Peyer's patch (tissue), 4 donors: ENCODE results near the gene CST3. TPM values are rescaled to one million over a fixed set of nuclear protein-coding genes. Genes with fewer than 3 reads are reported as not detected.
"Not testable (repeated sequence)": the region's sequence is repeated elsewhere in the genome, so short reads cannot be mapped to it uniquely, and the experiment has no call there.

Experiments used
- DNase-seq, 3 donors: peaks; one replicate each; pipeline ENCODE4 v3.0.0-alpha.2; 2017 to 2019
- H3K27ac ChIP-seq, 4 donors: fragments of 200-600 bp; sonication (generic); one replicate each; pipeline ENCODE4 v1.5.1; 2016 to 2019
- H3K27me3 ChIP-seq, 2 donors: fragments of 200-600 bp; sonication (generic); one replicate each; pipeline ENCODE4 v1.5.1; 2019
- H3K36me3 ChIP-seq, 3 donors: fragments of 200-600 bp; sonication (generic); one replicate each; pipeline ENCODE4 v1.5.1; 2016 to 2019
- H3K4me1 ChIP-seq, 4 donors: fragments of 200-600 bp; sonication (generic); one replicate each; pipeline ENCODE4 v1.5.1; 2016 to 2019
- H3K4me3 ChIP-seq, 4 donors: fragments of 200-600 bp; sonication (generic); 1 replicate in 3 of 4; 2 replicates in 1 of 4; pipeline ENCODE4 v1.5.1; 2016 to 2019; ENCODE audit warnings: mild to moderate bottlenecking in 1 of 4
- H3K9me3 ChIP-seq, 4 donors: fragments of 200-600 bp; sonication (generic); one replicate each; pipeline ENCODE4 v1.5.1; 2016 to 2019; ENCODE audit warnings: mild to moderate bottlenecking in 1 of 4
- POLR2A ChIP-seq, 2 donors: fragments of 450-650 bp; IDR thresholded peaks; one replicate each; pipeline ENCODE4 v1.5.1; 2017; ENCODE audit warnings: antibody characterized with exemption in 2 of 2, mild to moderate bottlenecking in 2 of 2, moderate library complexity in 2 of 2
- total RNA-seq, 4 donors: library from RNA; depleted of rRNA; stranded (reverse); fragments of >200 nt; gene quantifications; one replicate each; pipeline ENCODE4 v1.1.0, GENCODE V29; 2016
- TF ChIP-seq, protein P1 (sequence below), 6 experiments: fragments of 450-650 bp in 4 of 6; fragments of 200-600 bp in 2 of 6; sonication (generic) in 1 of 6; IDR thresholded peaks; one replicate each; pipeline ENCODE4 v1.5.1; 2017 to 2019; ENCODE audit warnings: antibody characterized with exemption in 6 of 6, mild to moderate bottlenecking in 3 of 6, moderate library complexity in 1 of 6

The CST3 gene
- total RNA-seq, 4 donors from 2014 or later = 221 to 1,587 (median 1,027) TPM

DNA sequence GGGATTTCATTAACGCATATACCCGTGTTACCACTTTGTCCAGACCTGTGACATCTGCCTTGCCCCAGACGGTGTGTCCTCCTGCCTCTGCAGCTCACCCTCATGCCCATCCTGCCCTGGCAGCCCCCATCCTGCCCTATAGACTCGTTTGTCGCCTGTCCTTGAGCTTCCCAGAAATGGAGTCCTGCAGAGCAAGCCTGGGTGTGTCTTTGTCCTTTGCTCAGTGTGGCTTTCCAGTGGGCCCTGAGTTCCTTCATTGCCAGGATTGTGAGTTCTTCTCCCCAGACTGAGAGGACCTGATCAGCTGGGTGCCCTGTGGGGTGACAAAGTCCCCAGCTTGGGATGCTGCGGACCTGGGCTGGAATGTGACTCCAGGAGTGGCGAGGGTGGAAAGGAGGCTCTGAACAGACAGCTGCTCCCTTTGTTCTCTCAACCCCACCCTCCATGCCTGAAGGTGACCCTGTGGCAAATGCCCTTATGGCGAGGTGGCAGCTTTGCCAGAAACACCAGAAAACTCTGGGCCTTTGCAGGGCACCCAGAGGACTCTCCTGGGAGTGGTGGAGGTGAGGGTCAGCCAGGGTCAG is 2.4 kb upstream of the CST3 start:
- no peak for TF ChIP-seq POLR2A (IDR thresholded peaks at IDR 0.05)
- TF ChIP-seq, protein P1, sequence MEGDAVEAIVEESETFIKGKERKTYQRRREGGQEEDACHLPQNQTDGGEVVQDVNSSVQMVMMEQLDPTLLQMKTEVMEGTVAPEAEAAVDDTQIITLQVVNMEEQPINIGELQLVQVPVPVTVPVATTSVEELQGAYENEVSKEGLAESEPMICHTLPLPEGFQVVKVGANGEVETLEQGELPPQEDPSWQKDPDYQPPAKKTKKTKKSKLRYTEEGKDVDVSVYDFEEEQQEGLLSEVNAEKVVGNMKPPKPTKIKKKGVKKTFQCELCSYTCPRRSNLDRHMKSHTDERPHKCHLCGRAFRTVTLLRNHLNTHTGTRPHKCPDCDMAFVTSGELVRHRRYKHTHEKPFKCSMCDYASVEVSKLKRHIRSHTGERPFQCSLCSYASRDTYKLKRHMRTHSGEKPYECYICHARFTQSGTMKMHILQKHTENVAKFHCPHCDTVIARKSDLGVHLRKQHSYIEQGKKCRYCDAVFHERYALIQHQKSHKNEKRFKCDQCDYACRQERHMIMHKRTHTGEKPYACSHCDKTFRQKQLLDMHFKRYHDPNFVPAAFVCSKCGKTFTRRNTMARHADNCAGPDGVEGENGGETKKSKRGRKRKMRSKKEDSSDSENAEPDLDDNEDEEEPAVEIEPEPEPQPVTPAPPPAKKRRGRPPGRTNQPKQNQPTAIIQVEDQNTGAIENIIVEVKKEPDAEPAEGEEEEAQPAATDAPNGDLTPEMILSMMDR (IDR thresholded peaks at IDR 0.05) = no peak
- Histone ChIP-seq H3K36me3 (peaks cover 0 to 2% (median 0%) of the 10 kb centered on the region in 3 donors), H3K27ac (peak overlapping the region in 2 of 4 donors; percentile 25 to 36), H3K27me3 (no peaks in the 10 kb centered on the region), H3K9me3 (no peaks in the 10 kb centered on the region), H3K4me3 (no peak overlapping the region), H3K4me1 (peaks cover 0 to 30% (median 0%) of the 10 kb centered on the region in 4 donors)
- DNase-seq = no peak

DNA sequence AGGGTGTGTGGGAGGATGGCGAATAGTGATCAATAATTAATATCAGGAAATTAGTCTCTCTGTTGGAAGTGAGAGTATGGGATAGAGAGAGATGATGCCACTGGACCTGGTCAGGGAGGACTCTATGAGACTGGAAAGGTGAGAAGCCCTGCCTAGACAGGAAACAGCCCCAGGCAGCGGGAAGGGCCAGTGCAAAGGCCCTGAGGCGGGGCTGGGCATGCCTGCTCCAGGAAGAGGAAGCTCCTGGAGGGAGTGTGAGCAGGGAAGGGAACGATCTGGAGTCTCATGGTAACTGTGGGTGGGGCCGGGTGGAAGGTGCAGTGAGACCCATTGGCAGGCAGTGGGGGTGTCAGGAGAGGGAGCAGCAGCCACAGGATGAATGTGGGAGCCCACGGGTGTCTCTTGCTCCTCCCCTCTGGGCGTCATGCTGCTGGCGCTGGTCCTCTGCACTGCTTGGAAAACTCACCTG is 1.8 kb upstream of the CST3 start:
- no peak overlapping the region for H3K4me3 ChIP-seq
- H3K9me3 ChIP-seq = no peaks in the 10 kb centered on the region
- H3K27me3 ChIP-seq = no peaks in the 10 kb centered on the region
- peaks cover 0 to 36% (median 0%) of the 10 kb centered on the region in 4 donors for H3K4me1 ChIP-seq
- H3K27ac ChIP-seq = peak overlapping the region in 2 of 4 donors; percentile 25 to 36
- DNase-seq = peak in 1 of 3 donors; percentile 75
- TF ChIP-seq, protein P1 (IDR thresholded peaks at IDR 0.05) = peak in 2 of 6 experiments; percentile 16 to 20
- no peak for TF ChIP-seq POLR2A (IDR thresholded peaks at IDR 0.05)
- peaks cover 0 to 4% (median 0%) of the 10 kb centered on the region in 3 donors for H3K36me3 ChIP-seq

DNA sequence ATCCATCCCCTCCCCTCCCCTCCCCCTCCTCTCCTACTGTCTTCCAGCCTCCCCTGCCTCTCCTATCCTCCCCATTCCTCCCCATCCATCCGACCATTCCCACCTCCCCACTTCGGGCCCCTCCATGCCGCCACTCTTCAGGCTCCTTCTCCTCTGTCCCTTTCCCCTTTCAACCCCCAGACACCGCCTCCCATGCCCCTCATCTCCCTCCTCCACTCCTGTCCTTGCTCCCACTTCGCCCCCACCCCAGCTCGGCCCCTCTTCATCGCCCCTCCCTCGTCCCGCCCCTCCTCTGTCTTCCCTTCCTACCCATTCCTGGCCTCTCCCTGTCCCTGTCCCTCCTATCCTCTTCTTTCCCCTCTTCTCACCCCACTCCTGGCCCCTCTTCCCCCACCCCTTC is 554 bp upstream of the CST3 start:
- Histone ChIP-seq H3K36me3 (peaks cover 0 to 13% (median 0%) of the 10 kb centered on the region in 3 donors), H3K27me3 (no peaks in the 10 kb centered on the region), H3K4me1 (peaks cover 0 to 40% (median 0%) of the 10 kb centered on the region in 4 donors), H3K27ac (peak overlapping the region in 3 of 4 donors; percentile 76 to 99 (median 98)), H3K9me3 (no peaks in the 10 kb centered on the region), H3K4me3 (no peak overlapping the region)
- TF ChIP-seq POLR2A (IDR thresholded peaks at IDR 0.05) = no peak
- TF ChIP-seq, protein P1 (IDR thresholded peaks at IDR 0.05) = no peak
- no peak for DNase-seq

DNA sequence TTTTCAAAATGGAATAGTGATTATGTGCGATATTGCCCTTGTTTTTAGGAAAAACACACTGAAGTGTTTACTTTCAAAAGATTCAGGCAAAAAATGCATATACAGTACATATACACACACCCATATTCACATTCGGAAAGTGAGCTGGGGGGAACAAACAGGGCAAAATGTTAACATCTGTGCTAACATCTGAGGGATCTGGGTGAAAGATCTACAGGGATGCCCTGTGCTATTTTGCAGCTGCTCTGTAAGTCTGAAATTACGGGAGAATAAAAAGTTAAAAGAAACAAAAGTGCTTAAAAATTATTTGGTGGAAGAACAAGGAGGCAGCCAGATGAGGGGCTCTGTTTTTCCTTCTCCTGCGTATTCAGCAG is 860 bp downstream of the CST3 start:
- TF ChIP-seq, protein P1 (IDR thresholded peaks at IDR 0.05) = no peak
- TF ChIP-seq POLR2A (IDR thresholded peaks at IDR 0.05) = no peak
- no peaks in the 10 kb centered on the region for H3K9me3 ChIP-seq
- no peak for DNase-seq
- H3K27me3 ChIP-seq = no peaks in the 10 kb centered on the region
- peak overlapping the region; percentile 76 to 99 (median 96) for H3K27ac ChIP-seq
- peaks cover 0 to 27% (median 0%) of the 10 kb centered on the region in 3 donors for H3K36me3 ChIP-seq
- H3K4me1 ChIP-seq = peaks cover 0 to 35% (median 0%) of the 10 kb centered on the region in 4 donors
- H3K4me3 ChIP-seq = peak overlapping the region; percentile 42 to 99 (median 80)

DNA sequence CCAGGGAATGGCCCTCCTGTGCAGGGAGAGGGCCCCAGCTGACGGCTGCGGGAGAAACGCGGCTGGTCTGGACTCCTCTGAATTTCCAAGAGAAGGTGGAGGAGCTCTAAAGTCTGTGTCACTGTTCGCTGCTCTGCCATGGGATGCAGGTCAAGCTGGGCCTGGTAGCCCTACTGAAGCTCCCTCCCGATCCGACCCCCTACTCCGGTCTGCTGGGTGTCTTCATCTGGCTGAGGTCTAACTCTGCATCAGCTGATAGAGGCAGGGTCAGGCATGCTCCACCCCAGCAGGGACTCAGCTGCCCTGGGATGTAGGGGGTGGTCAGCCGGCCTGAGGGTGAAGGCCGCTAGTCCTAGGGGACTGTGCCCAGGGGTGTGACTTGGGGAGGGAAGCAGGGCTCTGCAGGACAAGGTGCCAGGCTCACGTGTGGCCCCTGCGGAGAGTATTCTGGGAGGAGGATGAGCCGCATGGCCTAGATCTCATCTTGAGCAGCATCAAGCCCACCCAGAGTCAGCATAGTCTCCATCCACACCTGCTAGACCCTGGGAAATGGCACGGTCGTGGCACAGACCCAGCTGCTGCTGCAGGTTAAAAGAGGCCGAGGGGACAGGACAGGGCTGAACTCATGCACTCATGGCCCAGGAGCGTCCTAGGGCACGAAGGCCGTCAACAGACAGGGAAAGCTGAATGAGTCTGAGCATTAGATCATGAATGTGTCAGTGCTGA is 1.4 kb downstream of the CST3 start:
- TF ChIP-seq, protein P1 (IDR thresholded peaks at IDR 0.05) = no peak
- no peak for TF ChIP-seq POLR2A (IDR thresholded peaks at IDR 0.05)
- Histone ChIP-seq H3K4me1 (peaks cover 0 to 33% (median 0%) of the 10 kb centered on the region in 4 donors), H3K9me3 (no peaks in the 10 kb centered on the region), H3K4me3 (peak overlapping the region; percentile 18 to 99 (median 80)), H3K27ac (peak overlapping the region; percentile 31 to 99 (median 96)), H3K36me3 (peaks cover 0 to 28% (median 0%) of the 10 kb centered on the region in 3 donors), H3K27me3 (no peaks in the 10 kb centered on the region)
- DNase-seq = no peak

DNA sequence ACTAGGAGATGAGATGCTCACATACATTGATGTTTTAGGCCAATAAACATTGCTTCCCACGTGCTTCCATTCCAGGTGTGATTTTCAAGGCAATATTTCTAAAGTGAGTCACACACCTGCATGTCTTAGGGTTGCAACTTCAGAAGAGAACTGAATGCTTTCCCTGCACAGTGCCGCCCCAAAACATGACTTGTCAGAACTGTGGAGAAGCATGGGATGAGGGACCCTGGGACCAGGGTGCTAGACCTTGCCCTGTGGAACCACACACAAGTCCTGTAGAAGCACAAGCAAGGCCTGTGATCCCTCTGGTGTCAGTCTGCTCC is 2.0 kb downstream of the CST3 start:
- Histone ChIP-seq H3K4me3 (peak overlapping the region in 2 of 4 donors; percentile 71 to 89), H3K36me3 (peaks cover 0 to 28% (median 0%) of the 10 kb centered on the region in 3 donors), H3K4me1 (peaks cover 0 to 33% (median 0%) of the 10 kb centered on the region in 4 donors), H3K27ac (peak overlapping the region in 2 of 4 donors; percentile 98 to 99)
- DNase-seq, H3K9me3 ChIP-seq, H3K27me3 ChIP-seq: not testable (repeated sequence)
